Progenitor cell of endocrine pancreas (in vitro differentiated cells): Measurements from ENCODE around the gene AMMECR1. TPM values are rescaled to one million over a fixed set of nuclear protein-coding genes. Genes with fewer than 3 reads are reported as not detected.

Experiments
- DNase-seq: peaks from one replicate; pipeline ENCODE4 v3.0.0; 2021; ENCODE audit warnings: low spot score; ENCODE audit not compliant: unreplicated experiment
- H3K27ac Mint-ChIP-seq: 2 replicates; pipeline ENCODE4 v1.8.0; 2021; ENCODE audit warnings: mild to moderate bottlenecking, moderate library complexity, mixed read lengths
- H3K27me3 Mint-ChIP-seq: 2 replicates; pipeline ENCODE4 v1.8.0; 2021; ENCODE audit warnings: mixed read lengths
- H3K36me3 Mint-ChIP-seq: 2 replicates; pipeline ENCODE4 v1.8.0; 2022; ENCODE audit warnings: mixed read lengths; ENCODE audit not compliant: insufficient read depth
- H3K4me1 Mint-ChIP-seq: 2 replicates; pipeline ENCODE4 v1.8.0; 2021; ENCODE audit warnings: low read depth, mixed read lengths
- H3K4me3 Mint-ChIP-seq: 2 replicates; pipeline ENCODE4 v1.8.0; 2021; ENCODE audit warnings: low read depth, mild to moderate bottlenecking, moderate library complexity, mixed read lengths
- H3K9me3 Mint-ChIP-seq: 2 replicates; pipeline ENCODE4 v1.8.0; 2021; ENCODE audit warnings: low read depth, mixed read lengths
- total RNA-seq: library from RNA; stranded (reverse); gene quantifications from 2 replicates; pipeline ENCODE4 v1.2.1, GENCODE V29; 2021
- TF ChIP-seq, protein P1 (sequence below): fragments of 200-600 bp; sonication (generic); IDR thresholded peaks from one replicate; pipeline ENCODE4 v1.5.0; 2021; ENCODE audit warnings: antibody characterized with exemption, mild to moderate bottlenecking; ENCODE audit not compliant: unreplicated experiment

The AMMECR1 gene
- total RNA-seq, 1 donor from 2014 or later, result 27.8 TPM

DNA sequence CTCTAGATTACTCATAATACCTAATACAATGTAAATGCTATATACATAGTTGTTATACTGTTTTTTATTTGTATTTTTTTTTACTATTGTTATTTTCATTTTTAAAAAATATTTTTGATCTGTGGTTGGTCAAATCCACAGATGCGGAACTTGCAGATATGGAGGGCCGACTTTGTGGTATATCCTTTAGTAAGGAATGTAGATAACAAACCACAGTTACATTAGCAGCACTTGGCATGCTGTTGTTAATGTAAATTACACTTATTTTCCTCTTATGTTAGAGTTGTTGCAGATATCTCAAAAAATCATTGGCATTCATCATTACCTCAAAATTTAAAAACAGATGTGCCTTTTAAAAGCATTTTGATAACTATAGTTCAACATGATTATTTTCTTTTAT is 164.0 kb downstream of the AMMECR1 start:
- peaks cover 7% of the 10 kb centered on the region for H3K36me3 Mint-ChIP-seq

DNA sequence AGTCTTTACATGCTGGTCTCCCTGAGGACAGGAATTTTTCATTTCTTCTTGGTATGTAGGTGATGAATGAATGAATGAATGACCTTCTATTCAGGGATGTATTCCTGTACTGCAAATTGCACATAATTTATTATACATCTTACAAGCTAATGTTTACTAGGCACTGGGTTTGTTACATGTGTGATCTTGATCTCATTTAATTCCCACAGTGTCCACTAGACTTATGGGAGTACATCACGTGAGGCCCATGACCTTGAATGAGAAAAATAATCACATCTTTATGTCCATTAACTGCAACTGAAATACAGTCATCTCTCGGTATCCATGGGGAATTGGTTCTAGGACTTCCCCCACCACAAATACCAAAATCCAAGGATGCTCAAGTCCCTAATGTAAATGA is 164.6 kb downstream of the AMMECR1 start:
- H3K4me1 Mint-ChIP-seq, result peaks cover 3% of the 10 kb centered on the region

More for the DNA sequence above, 164.0 kb downstream of the AMMECR1 start:
- Mint-ChIP-seq H3K4me3 (no peak overlapping the region), H3K27me3 (no peaks in the 10 kb centered on the region), H3K9me3 (no peaks in the 10 kb centered on the region), H3K27ac (no peak overlapping the region), H3K4me1 (peaks cover 3% of the 10 kb centered on the region)
- TF ChIP-seq, protein P1, sequence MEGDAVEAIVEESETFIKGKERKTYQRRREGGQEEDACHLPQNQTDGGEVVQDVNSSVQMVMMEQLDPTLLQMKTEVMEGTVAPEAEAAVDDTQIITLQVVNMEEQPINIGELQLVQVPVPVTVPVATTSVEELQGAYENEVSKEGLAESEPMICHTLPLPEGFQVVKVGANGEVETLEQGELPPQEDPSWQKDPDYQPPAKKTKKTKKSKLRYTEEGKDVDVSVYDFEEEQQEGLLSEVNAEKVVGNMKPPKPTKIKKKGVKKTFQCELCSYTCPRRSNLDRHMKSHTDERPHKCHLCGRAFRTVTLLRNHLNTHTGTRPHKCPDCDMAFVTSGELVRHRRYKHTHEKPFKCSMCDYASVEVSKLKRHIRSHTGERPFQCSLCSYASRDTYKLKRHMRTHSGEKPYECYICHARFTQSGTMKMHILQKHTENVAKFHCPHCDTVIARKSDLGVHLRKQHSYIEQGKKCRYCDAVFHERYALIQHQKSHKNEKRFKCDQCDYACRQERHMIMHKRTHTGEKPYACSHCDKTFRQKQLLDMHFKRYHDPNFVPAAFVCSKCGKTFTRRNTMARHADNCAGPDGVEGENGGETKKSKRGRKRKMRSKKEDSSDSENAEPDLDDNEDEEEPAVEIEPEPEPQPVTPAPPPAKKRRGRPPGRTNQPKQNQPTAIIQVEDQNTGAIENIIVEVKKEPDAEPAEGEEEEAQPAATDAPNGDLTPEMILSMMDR, result no peak
- no peak for DNase-seq

DNA sequence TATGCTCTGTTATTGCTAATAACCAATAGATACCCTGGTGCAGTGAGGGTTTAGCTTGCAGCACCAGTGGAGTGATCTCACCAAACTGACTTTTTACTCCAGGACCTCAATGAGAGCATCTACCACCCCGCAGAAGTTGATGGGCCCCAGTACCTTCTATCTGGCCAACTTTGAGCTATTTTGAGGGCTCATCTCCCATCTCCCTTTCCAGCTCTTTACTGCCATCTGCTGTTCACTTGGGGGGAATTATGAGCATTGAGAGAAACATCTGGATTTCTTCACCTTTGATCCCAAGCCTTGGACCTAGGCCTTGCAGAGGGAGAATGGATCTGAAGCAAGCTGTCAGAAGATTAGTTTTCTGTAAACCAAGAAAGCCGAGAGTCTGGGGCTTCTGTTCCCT is 171.4 kb downstream of the AMMECR1 start:
- Mint-ChIP-seq H3K4me3 (no peak overlapping the region), H3K27ac (no peak overlapping the region), H3K36me3 (peaks cover 14% of the 10 kb centered on the region), H3K27me3 (no peaks in the 10 kb centered on the region), H3K9me3 (no peaks in the 10 kb centered on the region), H3K4me1 (peaks cover 7% of the 10 kb centered on the region)
- peak; percentile 15 for DNase-seq
- TF ChIP-seq, protein P1, result peak; percentile 73

More for the DNA sequence above, 164.6 kb downstream of the AMMECR1 start:
- Mint-ChIP-seq H3K27ac (no peak overlapping the region), H3K36me3 (peaks cover 9% of the 10 kb centered on the region), H3K9me3 (no peaks in the 10 kb centered on the region), H3K27me3 (no peaks in the 10 kb centered on the region), H3K4me3 (no peak overlapping the region)
- DNase-seq, result no peak
- TF ChIP-seq, protein P1, result no peak

DNA sequence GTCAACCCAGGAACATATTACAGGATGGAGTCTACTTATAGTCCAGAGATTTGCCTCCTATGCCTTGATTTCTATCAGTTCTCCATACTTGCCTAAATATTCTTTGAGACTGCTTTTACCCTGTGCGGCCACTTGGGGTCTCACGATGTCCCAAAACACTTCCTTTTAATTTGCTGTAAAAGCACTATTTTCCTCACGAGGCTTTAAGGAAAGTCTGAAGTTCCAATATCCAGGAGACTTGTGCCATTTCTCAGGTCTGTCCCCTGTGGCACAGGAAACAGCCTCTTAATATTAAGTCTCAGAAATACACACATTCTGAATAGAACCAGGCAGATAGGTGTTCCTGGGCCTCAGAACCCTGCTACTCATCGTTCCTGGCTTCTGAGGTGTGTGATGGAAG is 172.0 kb downstream of the AMMECR1 start:
- TF ChIP-seq, protein P1, result peak; percentile 65
- Mint-ChIP-seq H3K36me3 (peaks cover 14% of the 10 kb centered on the region), H3K4me3 (no peak overlapping the region), H3K9me3 (no peaks in the 10 kb centered on the region), H3K27ac (no peak overlapping the region), H3K4me1 (peaks cover 7% of the 10 kb centered on the region), H3K27me3 (no peaks in the 10 kb centered on the region)
- no peak for DNase-seq

DNA sequence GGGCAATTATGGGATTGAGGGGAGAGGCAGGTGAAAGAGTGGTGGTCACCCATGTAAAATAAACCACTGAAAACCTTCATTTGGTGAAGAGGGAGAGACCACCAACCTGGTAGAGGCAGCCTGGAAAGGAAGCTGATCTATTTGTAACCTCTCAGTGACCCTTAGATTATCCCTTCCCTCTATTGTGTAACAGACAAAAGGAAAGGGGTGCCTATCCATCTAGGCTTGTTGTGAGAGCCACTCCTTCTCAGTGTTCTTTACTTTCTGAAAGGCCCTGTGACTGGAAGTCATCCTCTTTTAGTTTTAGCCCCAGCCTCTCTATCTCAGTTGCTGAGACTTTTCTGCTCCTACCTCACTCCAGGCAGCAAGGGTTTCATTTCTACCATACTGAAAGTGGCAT is 172.6 kb downstream of the AMMECR1 start:
- Mint-ChIP-seq H3K4me1 (peaks cover 7% of the 10 kb centered on the region), H3K9me3 (no peaks in the 10 kb centered on the region), H3K4me3 (no peak overlapping the region), H3K36me3 (peaks cover 14% of the 10 kb centered on the region), H3K27me3 (no peaks in the 10 kb centered on the region), H3K27ac (no peak overlapping the region)
- no peak for DNase-seq
- TF ChIP-seq, protein P1, result no peak

Other genes with a start within 250 kb of the AMMECR1 start
- 1.4 and 1.5 TPM in 2 replicates for gene RTL9, start 40.8 kb upstream of the AMMECR1 start, total RNA-seq